Measurements from ENCODE around the gene PDXK. TPM values are rescaled to one million over a fixed set of nuclear protein-coding genes. Genes with fewer than 3 reads are reported as not detected.

The PDXK gene
- total RNA-seq, 2 experiments from 2014 or later: 126 to 131 TPM

- Mint-ChIP-seq H3K9me3 (no peaks in the 10 kb centered on the region), H3K4me1 (ENCODE audit: low read depth) (no peaks in the 10 kb centered on the region), H3K27me3 (no peaks in the 10 kb centered on the region), H3K27ac (no peak overlapping the region), H3K4me3 (no peak overlapping the region), H3K36me3 (peaks cover 48% of the 10 kb centered on the region)
- ChIA-PET CTCF (interaction anchor here (1.4 kb wide), 1 partner anchor 13 kb away, joined by 4 read pairs; the partner anchor contains the start of gene RRP1), POLR2A (no interaction called here)
- DNase-seq: no peak
- intact Hi-C loops (cut with micrococcal nuclease): loop anchor here (10.0 kb wide), 1 partner anchor 502 kb away; the partner anchor contains the start of gene PFKL
Observed at GRCh38 chr21:43802713-43803313, 83.9 kb downstream of the PDXK start.

- POLR2A ChIA-PET: no interaction called here
- H3K36me3 Mint-ChIP-seq: peaks cover 42% of the 10 kb centered on the region
Observed at GRCh38 chr21:43803558-43804300, 84.8 kb downstream of the PDXK start.

GRCh38 chr21:43805275-43805800 is 86.4 kb downstream of the PDXK start:
- ChIA-PET POLR2A (no interaction called here), CTCF (interaction anchor here (0.7 kb wide), 1 partner anchor 206 kb away, joined by 4 read pairs; no protein-coding TSS in a partner anchor)
- no peak for DNase-seq
- no peaks in the 10 kb centered on the region for H3K27me3 Mint-ChIP-seq
- H3K9me3 Mint-ChIP-seq: no peaks in the 10 kb centered on the region
- intact Hi-C loops (cut with micrococcal nuclease): loop anchor here (10.0 kb wide), 1 partner anchor 499 kb away; the partner anchor contains the start of gene PFKL
- H3K36me3 Mint-ChIP-seq: peaks cover 31% of the 10 kb centered on the region
- peak overlapping the region; percentile 42 for H3K27ac Mint-ChIP-seq
- H3K4me1 Mint-ChIP-seq (ENCODE audit: low read depth): no peaks in the 10 kb centered on the region
- H3K4me3 Mint-ChIP-seq: no peak overlapping the region

More at GRCh38 chr21:43803558-43804300, 84.8 kb downstream of the PDXK start:
- CTCF ChIA-PET: interaction anchor here (1.4 kb wide), 1 partner anchor 14 kb away, joined by 4 read pairs; the partner anchor contains the start of gene RRP1
- no peak for DNase-seq
- Mint-ChIP-seq H3K4me1 (ENCODE audit: low read depth) (no peaks in the 10 kb centered on the region), H3K27me3 (no peaks in the 10 kb centered on the region), H3K27ac (no peak overlapping the region), H3K9me3 (no peaks in the 10 kb centered on the region), H3K4me3 (no peak overlapping the region)
- intact Hi-C loops (cut with micrococcal nuclease): loop anchor here (10.0 kb wide), 1 partner anchor 501 kb away; the partner anchor contains the start of gene PFKL

GRCh38 chr21:43806017-43806710 is 87.2 kb downstream of the PDXK start:
- intact Hi-C loops (cut with micrococcal nuclease): loop anchor here (10.0 kb wide), 1 partner anchor 499 kb away; the partner anchor contains the start of gene PFKL
- DNase-seq: no peak
- Mint-ChIP-seq H3K9me3 (no peaks in the 10 kb centered on the region), H3K4me1 (ENCODE audit: low read depth) (peaks cover 4% of the 10 kb centered on the region), H3K4me3 (no peak overlapping the region), H3K27ac (peak overlapping the region; percentile 42), H3K36me3 (peaks cover 23% of the 10 kb centered on the region), H3K27me3 (no peaks in the 10 kb centered on the region)
- POLR2A ChIA-PET: no interaction called here
- CTCF ChIA-PET: interaction anchor here (0.7 to 1.0 kb wide), 3 partner anchors 133 to 205 kb away, joined by 3 to 4 read pairs (median 3); no protein-coding TSS in a partner anchor

- Mint-ChIP-seq H3K4me3 (no peak overlapping the region), H3K9me3 (no peaks in the 10 kb centered on the region), H3K36me3 (peaks cover 4% of the 10 kb centered on the region), H3K27me3 (no peaks in the 10 kb centered on the region), H3K27ac (no peak overlapping the region), H3K4me1 (ENCODE audit: low read depth) (peaks cover 4% of the 10 kb centered on the region)
- ChIA-PET POLR2A (no interaction called here), CTCF (interaction anchor here (0.8 to 3.8 kb wide), 5 partner anchors 14 to 138 kb away, joined by 3 to 22 read pairs (median 3); no protein-coding TSS in a partner anchor)
- intact Hi-C loops (cut with micrococcal nuclease): loop anchor here (10.0 kb wide), 1 partner anchor 496 kb away; the partner anchor contains the start of gene PFKL
- DNase-seq: no peak
Observed at GRCh38 chr21:43808367-43808766, 89.4 kb downstream of the PDXK start.

GRCh38 chr21:43808832-43809251 is 89.9 kb downstream of the PDXK start:
- H3K9me3 Mint-ChIP-seq: no peaks in the 10 kb centered on the region
- H3K4me1 Mint-ChIP-seq (ENCODE audit: low read depth): peaks cover 4% of the 10 kb centered on the region
- no peak overlapping the region for H3K27ac Mint-ChIP-seq
- H3K27me3 Mint-ChIP-seq: no peaks in the 10 kb centered on the region
- H3K4me3 Mint-ChIP-seq: no peak overlapping the region
- ChIA-PET POLR2A (no interaction called here), CTCF (interaction anchor here (0.8 to 3.8 kb wide), 5 partner anchors 14 to 137 kb away, joined by 3 to 22 read pairs (median 3); no protein-coding TSS in a partner anchor)
- intact Hi-C loops (cut with micrococcal nuclease): loop anchor here (10.0 kb wide), 1 partner anchor 496 kb away; the partner anchor contains the start of gene PFKL
- H3K36me3 Mint-ChIP-seq: peaks cover 4% of the 10 kb centered on the region
- DNase-seq: no peak

- H3K27ac Mint-ChIP-seq: no peak overlapping the region
- no peak for DNase-seq
- H3K36me3 Mint-ChIP-seq: peaks cover 4% of the 10 kb centered on the region
- H3K4me3 Mint-ChIP-seq: no peak overlapping the region
- POLR2A ChIA-PET: no interaction called here
- H3K27me3 Mint-ChIP-seq: no peaks in the 10 kb centered on the region
- peaks cover 4% of the 10 kb centered on the region for H3K4me1 Mint-ChIP-seq (ENCODE audit: low read depth)
- CTCF ChIA-PET: interaction anchor here (0.8 to 3.8 kb wide), 4 partner anchors 15 to 137 kb away, joined by 3 to 22 read pairs (median 3); no protein-coding TSS in a partner anchor
- intact Hi-C loops (cut with micrococcal nuclease): loop anchor here (10.0 kb wide), 1 partner anchor 495 kb away; the partner anchor contains the start of gene PFKL
- no peaks in the 10 kb centered on the region for H3K9me3 Mint-ChIP-seq
Observed at GRCh38 chr21:43809346-43809799, 90.4 kb downstream of the PDXK start.

GRCh38 chr21:43809853-43810504 is 91.0 kb downstream of the PDXK start:
- Mint-ChIP-seq H3K36me3 (peaks cover 4% of the 10 kb centered on the region), H3K9me3 (no peaks in the 10 kb centered on the region), H3K4me1 (ENCODE audit: low read depth) (peaks cover 7% of the 10 kb centered on the region), H3K27me3 (no peaks in the 10 kb centered on the region), H3K27ac (no peak overlapping the region), H3K4me3 (no peak overlapping the region)
- no peak for DNase-seq
- POLR2A ChIA-PET: no interaction called here
- intact Hi-C loops (cut with micrococcal nuclease): loop anchor here (1.0 to 10.0 kb wide), 3 partner anchors 129 to 495 kb away; partner anchors contain the start of gene PFKL
- CTCF ChIA-PET: interaction anchor here (0.5 to 3.8 kb wide), 11 partner anchors 23 to 249 kb away, joined by 3 to 22 read pairs (median 5); no protein-coding TSS in a partner anchor

GRCh38 chr21:43810505-43811261 is 91.8 kb downstream of the PDXK start:
- Mint-ChIP-seq H3K27me3 (no peaks in the 10 kb centered on the region), H3K4me1 (ENCODE audit: low read depth) (peaks cover 7% of the 10 kb centered on the region), H3K4me3 (no peak overlapping the region), H3K36me3 (peaks cover 4% of the 10 kb centered on the region), H3K27ac (no peak overlapping the region), H3K9me3 (no peaks in the 10 kb centered on the region)
- DNase-seq: peak; percentile 93
- ChIA-PET CTCF (interaction anchor here (0.5 to 3.8 kb wide), 16 partner anchors 23 to 248 kb away, joined by 3 to 22 read pairs (median 4); no protein-coding TSS in a partner anchor), POLR2A (interaction anchor here (0.5 to 1.1 kb wide), 2 partner anchors 111 to 165 kb away, joined by 3 to 4 read pairs; no protein-coding TSS in a partner anchor)
- intact Hi-C loops (cut with micrococcal nuclease): loop anchor here (1.0 kb wide), 2 partner anchors 129 to 165 kb away; no protein-coding TSS in a partner anchor

Data from activated CD4-positive, alpha-beta memory T cell treated with anti-CD3 and anti-CD28 coated beads for 36 hours (primary cell).